Measurements from ENCODE around the gene PRPF40B.

- no peak for TF ChIP-seq CTCF (conservative IDR thresholded peaks at IDR 0.05 in 1 of 2, IDR thresholded peaks at IDR 0.05 in 1 of 2; ENCODE audit: extremely low read depth in 1 of 2, insufficient read depth in 1 of 2, low read depth in 1 of 2, low read length in 2 of 2)
- TF ChIP-seq EZH2 (IDR thresholded peaks at IDR 0.05; ENCODE audit: borderline replicate concordance, low read length): no peak
Measured at GRCh38 chr12:49635036-49635435, 11.7 kb downstream of the PRPF40B start.

Data from mammary epithelial cell (primary cell).